Endothelial cell (in vitro differentiated cells): ENCODE measurements around the gene LRPPRC. TPM values are rescaled to one million over a fixed set of nuclear protein-coding genes. Genes with fewer than 3 reads are reported as not detected.

Experiments
- DNase-seq: peaks from one replicate; pipeline ENCODE4 v3.0.0; 2021; ENCODE audit warnings: low spot score
- H3K27ac Mint-ChIP-seq: one replicate; pipeline ENCODE4 v1.8.0; 2021; ENCODE audit warnings: mixed read lengths, inconsistent platforms; ENCODE audit not compliant: unreplicated experiment
- H3K27me3 Mint-ChIP-seq: one replicate; pipeline ENCODE4 v1.8.0; 2021; ENCODE audit warnings: mild to moderate bottlenecking, moderate library complexity, mixed read lengths, inconsistent platforms; ENCODE audit not compliant: unreplicated experiment
- H3K36me3 Mint-ChIP-seq: one replicate; pipeline ENCODE4 v1.8.0; 2021; ENCODE audit warnings: mild to moderate bottlenecking, low read depth, mixed read lengths, inconsistent platforms; ENCODE audit not compliant: unreplicated experiment
- H3K4me1 Mint-ChIP-seq: one replicate; pipeline ENCODE4 v1.8.0; 2021; ENCODE audit warnings: mild to moderate bottlenecking, mixed read lengths, inconsistent platforms; ENCODE audit not compliant: unreplicated experiment
- H3K4me3 Mint-ChIP-seq: one replicate; pipeline ENCODE4 v1.8.0; 2021; ENCODE audit warnings: mild to moderate bottlenecking, mixed read lengths, inconsistent platforms; ENCODE audit not compliant: unreplicated experiment
- H3K9me3 Mint-ChIP-seq: one replicate; pipeline ENCODE4 v1.8.0; 2021; ENCODE audit warnings: mixed read lengths, inconsistent platforms; ENCODE audit not compliant: unreplicated experiment
- total RNA-seq: library from RNA; stranded (reverse); fragmentation: NEBNext Ultra II Directional; extraction: Animal tissue kit (Norgen Biotek cat#: 25700); gene quantifications from one replicate; pipeline ENCODE4 v1.2.1, GENCODE V29; 2021; ENCODE audit not compliant: unreplicated experiment
- TF ChIP-seq, protein P1 (sequence below): fragments of 200-600 bp; sonication (generic); IDR thresholded peaks from one replicate; pipeline ENCODE4 v1.5.0; 2021; ENCODE audit warnings: antibody characterized with exemption; ENCODE audit not compliant: unreplicated experiment

The LRPPRC gene
- total RNA-seq, 1 donor from 2014 or later = 85.8 TPM

DNA sequence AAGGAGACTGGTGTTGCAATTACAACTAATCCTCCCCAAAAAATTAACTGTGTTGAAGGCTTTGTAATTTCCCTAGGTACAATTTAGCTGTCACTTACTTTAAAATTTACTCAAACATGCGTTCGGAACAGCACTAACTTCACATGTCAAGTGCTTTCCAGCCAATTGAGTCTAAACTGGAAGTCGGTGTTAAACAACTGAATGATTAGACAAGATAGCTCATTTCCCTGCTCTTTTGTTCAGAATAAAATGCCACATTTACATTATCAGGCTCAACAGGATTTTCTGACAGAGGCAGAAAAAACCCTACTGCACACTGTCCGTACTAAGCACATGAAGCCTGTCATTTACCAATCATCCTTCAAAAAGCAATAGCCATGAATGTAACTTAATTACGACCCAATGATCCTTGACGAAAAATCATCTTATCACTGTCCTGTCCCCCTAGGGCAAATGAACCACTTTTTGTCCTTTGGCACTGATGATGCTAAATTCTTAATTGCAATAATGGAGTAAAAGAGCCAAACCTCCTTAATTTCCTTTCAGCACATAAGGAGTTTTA, 56.0 kb downstream of the LRPPRC start:
- no peaks in the 10 kb centered on the region for H3K27me3 Mint-ChIP-seq
- H3K27ac Mint-ChIP-seq = no peak overlapping the region
- H3K9me3 Mint-ChIP-seq = no peaks in the 10 kb centered on the region
- DNase-seq = no peak
- TF ChIP-seq, protein P1, sequence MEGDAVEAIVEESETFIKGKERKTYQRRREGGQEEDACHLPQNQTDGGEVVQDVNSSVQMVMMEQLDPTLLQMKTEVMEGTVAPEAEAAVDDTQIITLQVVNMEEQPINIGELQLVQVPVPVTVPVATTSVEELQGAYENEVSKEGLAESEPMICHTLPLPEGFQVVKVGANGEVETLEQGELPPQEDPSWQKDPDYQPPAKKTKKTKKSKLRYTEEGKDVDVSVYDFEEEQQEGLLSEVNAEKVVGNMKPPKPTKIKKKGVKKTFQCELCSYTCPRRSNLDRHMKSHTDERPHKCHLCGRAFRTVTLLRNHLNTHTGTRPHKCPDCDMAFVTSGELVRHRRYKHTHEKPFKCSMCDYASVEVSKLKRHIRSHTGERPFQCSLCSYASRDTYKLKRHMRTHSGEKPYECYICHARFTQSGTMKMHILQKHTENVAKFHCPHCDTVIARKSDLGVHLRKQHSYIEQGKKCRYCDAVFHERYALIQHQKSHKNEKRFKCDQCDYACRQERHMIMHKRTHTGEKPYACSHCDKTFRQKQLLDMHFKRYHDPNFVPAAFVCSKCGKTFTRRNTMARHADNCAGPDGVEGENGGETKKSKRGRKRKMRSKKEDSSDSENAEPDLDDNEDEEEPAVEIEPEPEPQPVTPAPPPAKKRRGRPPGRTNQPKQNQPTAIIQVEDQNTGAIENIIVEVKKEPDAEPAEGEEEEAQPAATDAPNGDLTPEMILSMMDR = no peak
- H3K4me3 Mint-ChIP-seq = no peak overlapping the region
- peaks cover 3% of the 10 kb centered on the region for H3K36me3 Mint-ChIP-seq
- H3K4me1 Mint-ChIP-seq = no peaks in the 10 kb centered on the region

DNA sequence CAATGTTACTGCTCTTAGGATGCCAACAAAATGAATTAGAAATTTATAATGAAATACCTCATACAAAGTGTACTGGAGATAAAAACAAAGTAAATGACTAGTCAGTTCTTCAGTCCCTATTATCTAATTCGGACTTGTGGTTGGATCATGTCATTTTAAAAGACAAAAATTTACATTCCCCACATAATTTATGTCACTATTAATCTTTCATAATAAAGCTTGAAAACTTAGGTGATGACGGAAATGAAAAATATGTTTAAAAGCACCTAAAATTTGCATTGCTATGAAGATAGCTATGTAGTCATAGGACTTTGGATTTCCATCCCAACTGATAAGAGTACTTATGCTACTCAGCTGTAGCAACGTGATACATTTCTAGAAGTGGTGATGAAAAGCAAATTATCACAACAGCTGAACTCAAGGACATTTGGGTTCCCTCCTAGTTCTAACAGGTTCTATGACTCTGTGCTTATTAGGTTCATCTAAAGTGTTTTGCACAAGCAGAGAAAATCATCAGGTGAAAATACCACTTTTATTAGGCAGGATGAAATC, 58.4 kb downstream of the LRPPRC start:
- H3K9me3 Mint-ChIP-seq = no peaks in the 10 kb centered on the region
- DNase-seq = no peak
- no peaks in the 10 kb centered on the region for H3K27me3 Mint-ChIP-seq
- no peak overlapping the region for H3K4me3 Mint-ChIP-seq
- no peak overlapping the region for H3K27ac Mint-ChIP-seq
- H3K4me1 Mint-ChIP-seq = no peaks in the 10 kb centered on the region
- TF ChIP-seq, protein P1 = no peak
- H3K36me3 Mint-ChIP-seq = peaks cover 13% of the 10 kb centered on the region

DNA sequence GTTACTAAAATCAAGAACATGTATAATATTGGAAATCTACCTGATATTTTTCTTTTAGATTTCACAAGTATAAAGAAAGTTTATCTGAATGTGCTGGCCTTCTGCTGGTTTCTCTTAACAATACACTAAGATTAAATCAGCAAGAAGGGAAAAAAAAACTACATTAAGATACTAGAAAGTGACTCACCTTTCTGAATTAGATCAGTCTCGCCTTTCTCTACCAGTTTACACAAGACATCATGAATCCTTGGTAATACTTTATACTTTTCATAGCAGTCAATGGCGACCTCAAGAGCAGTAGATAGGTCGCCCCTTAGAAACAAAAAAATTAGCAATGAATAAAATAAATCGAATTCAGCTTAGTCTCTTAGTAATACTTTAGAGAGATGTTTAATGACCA, 61.2 kb downstream of the LRPPRC start:
- no peak for DNase-seq

GRCh38 chr2:43931293-43931692, 64.5 kb downstream of the LRPPRC start:
- H3K36me3 Mint-ChIP-seq = peaks cover 14% of the 10 kb centered on the region

More for the DNA sequence above, 61.2 kb downstream of the LRPPRC start:
- no peaks in the 10 kb centered on the region for H3K27me3 Mint-ChIP-seq
- no peaks in the 10 kb centered on the region for H3K9me3 Mint-ChIP-seq
- H3K4me3 Mint-ChIP-seq = no peak overlapping the region
- H3K4me1 Mint-ChIP-seq = no peaks in the 10 kb centered on the region
- TF ChIP-seq, protein P1 = no peak
- peaks cover 13% of the 10 kb centered on the region for H3K36me3 Mint-ChIP-seq
- no peak overlapping the region for H3K27ac Mint-ChIP-seq

GRCh38 chr2:43927442-43927841, 68.3 kb downstream of the LRPPRC start:
- Mint-ChIP-seq H3K36me3 (peaks cover 9% of the 10 kb centered on the region), H3K27me3 (no peaks in the 10 kb centered on the region), H3K9me3 (no peaks in the 10 kb centered on the region), H3K4me3 (no peak overlapping the region), H3K27ac (no peak overlapping the region), H3K4me1 (no peaks in the 10 kb centered on the region)
- DNase-seq = no peak
- TF ChIP-seq, protein P1 = no peak

More at GRCh38 chr2:43931293-43931692, 64.5 kb downstream of the LRPPRC start:
- H3K4me3 Mint-ChIP-seq = no peak overlapping the region
- H3K27me3 Mint-ChIP-seq = no peaks in the 10 kb centered on the region
- no peaks in the 10 kb centered on the region for H3K4me1 Mint-ChIP-seq
- H3K9me3 Mint-ChIP-seq = no peaks in the 10 kb centered on the region
- DNase-seq = no peak
- TF ChIP-seq, protein P1 = no peak
- no peak overlapping the region for H3K27ac Mint-ChIP-seq
